IPS-20b (cell line): Measurements from ENCODE around the gene NCKAP5.

Experiments
- H3K27ac ChIP-seq: one replicate; pipeline ENCODE4 v1.5.1; 2013; ENCODE audit warnings: low read length
- H3K27me3 ChIP-seq: 2 replicates; pipeline ENCODE4 v1.6.1; 2013; ENCODE audit warnings: mild to moderate bottlenecking, low read length, inconsistent platforms; ENCODE audit not compliant: insufficient read depth
- H3K36me3 ChIP-seq: 2 replicates; pipeline ENCODE4 v1.6.1; 2013; ENCODE audit warnings: low read depth, mild to moderate bottlenecking, inconsistent platforms, low read length, moderate library complexity; ENCODE audit not compliant: insufficient read depth
- H3K4me1 ChIP-seq: 2 replicates; pipeline ENCODE4 v1.6.1; 2013; ENCODE audit warnings: mild to moderate bottlenecking, control low read depth, inconsistent platforms, low read length, moderate library complexity; ENCODE audit not compliant: insufficient read depth
- H3K4me3 ChIP-seq: 2 replicates; pipeline ENCODE4 v1.5.1; 2013; ENCODE audit warnings: mild to moderate bottlenecking, low read length, inconsistent platforms
- H3K9ac ChIP-seq: 2 replicates; pipeline ENCODE4 v1.6.1; 2013; ENCODE audit warnings: low read depth, mild to moderate bottlenecking, inconsistent platforms, low read length, moderate library complexity
- H3K9me3 ChIP-seq: 2 replicates; pipeline ENCODE4 v1.6.1; 2013; ENCODE audit warnings: mild to moderate bottlenecking, low read depth, low read length, inconsistent platforms; ENCODE audit not compliant: insufficient read depth

NCKAP5 gene

GRCh38 chr2:133192028-133192427, 376.2 kb downstream of the NCKAP5 start:
- Histone ChIP-seq H3K9me3 (no peaks in the 10 kb centered on the region), H3K4me1 (no peaks in the 10 kb centered on the region), H3K4me3 (no peak overlapping the region), H3K9ac (no peak overlapping the region), H3K27ac (no peak overlapping the region), H3K27me3 (no peaks in the 10 kb centered on the region), H3K36me3 (no peaks in the 10 kb centered on the region)

GRCh38 chr2:133177196-133177595, 391.1 kb downstream of the NCKAP5 start:
- H3K27me3 ChIP-seq = no peaks in the 10 kb centered on the region
- H3K9me3 ChIP-seq = no peaks in the 10 kb centered on the region
- no peak overlapping the region for H3K9ac ChIP-seq
- no peak overlapping the region for H3K4me3 ChIP-seq
- H3K36me3 ChIP-seq = no peaks in the 10 kb centered on the region
- no peaks in the 10 kb centered on the region for H3K4me1 ChIP-seq
- H3K27ac ChIP-seq = no peak overlapping the region

GRCh38 chr2:133175926-133176325, 392.3 kb downstream of the NCKAP5 start:
- Histone ChIP-seq H3K27me3 (no peaks in the 10 kb centered on the region), H3K4me3 (no peak overlapping the region), H3K36me3 (no peaks in the 10 kb centered on the region), H3K4me1 (no peaks in the 10 kb centered on the region), H3K9me3 (no peaks in the 10 kb centered on the region), H3K27ac (no peak overlapping the region), H3K9ac (no peak overlapping the region)

DNA sequence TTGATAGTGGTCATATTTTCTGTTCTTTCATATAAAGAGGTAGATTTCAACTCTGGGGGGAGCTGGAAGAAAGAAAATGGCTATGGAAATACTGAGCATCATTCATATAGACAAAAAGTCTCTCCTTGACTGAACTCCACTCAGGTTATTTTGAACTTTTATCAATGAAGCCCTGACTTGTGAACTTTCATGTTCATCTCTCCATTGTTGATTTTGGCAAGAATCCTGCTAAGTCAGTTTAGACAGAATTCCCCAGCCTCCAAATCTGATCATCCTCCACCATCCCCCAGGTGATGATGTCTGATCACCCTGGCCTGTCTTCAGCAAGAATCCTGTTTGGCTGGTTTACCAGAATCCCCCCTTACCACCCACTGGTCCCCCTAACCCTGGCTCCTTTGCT, 395.0 kb downstream of the NCKAP5 start:
- Histone ChIP-seq H3K9ac (no peak overlapping the region), H3K27ac (no peak overlapping the region), H3K36me3 (no peaks in the 10 kb centered on the region), H3K9me3 (no peaks in the 10 kb centered on the region), H3K4me3 (no peak overlapping the region), H3K4me1 (no peaks in the 10 kb centered on the region), H3K27me3 (no peaks in the 10 kb centered on the region)

DNA sequence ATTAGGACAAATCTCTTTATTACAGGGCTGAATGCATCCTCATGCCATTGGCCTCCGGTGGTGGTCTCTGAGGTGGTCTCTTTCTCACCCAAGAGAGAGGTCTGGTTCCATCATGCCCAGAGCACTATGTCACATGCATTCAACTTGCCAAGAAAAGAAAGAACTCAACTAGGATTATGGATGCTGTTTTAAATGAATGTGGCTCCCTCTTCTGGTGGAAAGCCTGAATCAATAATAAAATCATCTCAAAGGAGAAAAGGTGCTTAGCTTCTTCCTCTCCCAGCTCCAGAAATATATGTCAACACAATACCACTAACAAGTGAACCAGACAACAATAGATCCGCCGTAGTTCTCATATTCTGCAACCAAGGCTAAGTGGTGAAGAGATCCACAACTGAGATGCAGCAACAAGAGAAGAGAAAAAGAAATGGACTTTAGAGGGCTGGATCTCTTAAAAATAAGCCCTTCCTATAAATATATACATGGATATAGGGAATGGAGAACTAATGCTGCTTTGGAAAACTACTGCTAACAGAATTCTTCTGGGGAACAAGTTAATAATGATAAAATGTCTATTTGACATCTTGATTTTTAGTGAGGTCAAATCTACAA, 396.8 kb downstream of the NCKAP5 start:
- no peaks in the 10 kb centered on the region for H3K27me3 ChIP-seq
- no peaks in the 10 kb centered on the region for H3K9me3 ChIP-seq
- H3K9ac ChIP-seq = no peak overlapping the region
- H3K4me3 ChIP-seq = no peak overlapping the region
- H3K4me1 ChIP-seq = no peaks in the 10 kb centered on the region
- H3K36me3 ChIP-seq = no peaks in the 10 kb centered on the region
- no peak overlapping the region for H3K27ac ChIP-seq

- Histone ChIP-seq H3K9me3 (no peaks in the 10 kb centered on the region), H3K4me1 (no peaks in the 10 kb centered on the region), H3K9ac (no peak overlapping the region), H3K4me3 (no peak overlapping the region), H3K27ac (no peak overlapping the region), H3K27me3 (no peaks in the 10 kb centered on the region), H3K36me3 (no peaks in the 10 kb centered on the region)
These were observed 398.9 kb downstream of the NCKAP5 start for GRCh38 chr2:133169274-133169912.

- no peak overlapping the region for H3K9ac ChIP-seq
- H3K4me3 ChIP-seq = no peak overlapping the region
- H3K4me1 ChIP-seq = no peaks in the 10 kb centered on the region
- H3K27ac ChIP-seq = no peak overlapping the region
- no peaks in the 10 kb centered on the region for H3K36me3 ChIP-seq
- H3K27me3 ChIP-seq = no peaks in the 10 kb centered on the region
- no peaks in the 10 kb centered on the region for H3K9me3 ChIP-seq
These were observed 400.3 kb downstream of the NCKAP5 start for GRCh38 chr2:133167990-133168389.

GRCh38 chr2:133167223-133167622, 401.0 kb downstream of the NCKAP5 start:
- H3K27ac ChIP-seq = no peak overlapping the region
- no peaks in the 10 kb centered on the region for H3K36me3 ChIP-seq
- H3K27me3 ChIP-seq = no peaks in the 10 kb centered on the region
- no peak overlapping the region for H3K9ac ChIP-seq
- H3K9me3 ChIP-seq = no peaks in the 10 kb centered on the region
- no peaks in the 10 kb centered on the region for H3K4me1 ChIP-seq
- H3K4me3 ChIP-seq = no peak overlapping the region

DNA sequence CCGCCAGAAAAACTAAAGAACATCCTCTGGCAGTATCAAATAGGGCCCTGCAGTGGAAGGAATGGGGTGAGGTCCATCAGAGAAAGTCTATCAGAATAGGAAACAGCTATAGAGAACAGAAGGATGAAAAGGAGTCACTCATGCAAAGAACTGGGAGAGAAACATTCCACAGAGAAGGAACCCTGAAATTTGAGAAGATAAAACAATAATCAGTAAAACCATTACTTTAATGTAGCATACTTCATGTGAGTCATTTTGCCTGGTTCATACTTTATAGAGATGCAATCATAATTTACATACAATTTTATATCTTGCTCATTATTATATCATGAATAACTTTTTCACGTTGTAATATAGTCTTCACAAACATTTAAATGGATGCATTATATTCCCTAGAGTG, 402.2 kb downstream of the NCKAP5 start:
- no peak overlapping the region for H3K27ac ChIP-seq
- no peak overlapping the region for H3K9ac ChIP-seq
- peaks cover 5% of the 10 kb centered on the region; the same call in 1 of the 2 replicates for H3K9me3 ChIP-seq
- H3K4me1 ChIP-seq = no peaks in the 10 kb centered on the region
- no peaks in the 10 kb centered on the region for H3K27me3 ChIP-seq
- H3K36me3 ChIP-seq = no peaks in the 10 kb centered on the region
- no peak overlapping the region for H3K4me3 ChIP-seq

DNA sequence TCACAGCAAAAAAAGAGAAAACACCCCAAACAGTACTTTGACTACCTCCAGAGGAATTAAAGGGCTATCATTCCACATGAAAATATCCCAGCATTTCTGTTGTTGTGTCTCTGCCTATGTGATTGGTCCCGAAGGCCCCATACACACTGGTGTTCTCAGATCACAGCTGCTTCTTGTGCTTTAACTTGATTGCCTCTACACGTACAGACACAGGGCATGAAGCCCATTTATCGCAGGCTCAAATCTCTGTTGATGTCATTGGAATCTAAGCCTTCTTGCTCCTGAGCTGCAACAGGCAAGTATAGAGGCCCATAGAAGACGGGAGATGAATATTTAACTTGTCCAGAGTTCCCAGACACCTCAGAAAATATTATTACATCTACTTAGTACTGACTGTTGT, 405.2 kb downstream of the NCKAP5 start:
- Histone ChIP-seq H3K4me3 (no peak overlapping the region), H3K36me3 (no peaks in the 10 kb centered on the region), H3K9me3 (peaks cover 5% of the 10 kb centered on the region; the same call in 1 of the 2 replicates), H3K9ac (no peak overlapping the region), H3K27ac (no peak overlapping the region), H3K27me3 (no peaks in the 10 kb centered on the region), H3K4me1 (no peaks in the 10 kb centered on the region)

GRCh38 chr2:133158442-133158841, 409.8 kb downstream of the NCKAP5 start:
- H3K36me3 ChIP-seq = no peaks in the 10 kb centered on the region
- no peaks in the 10 kb centered on the region for H3K4me1 ChIP-seq
- peaks cover 15% of the 10 kb centered on the region; the same call in 1 of the 2 replicates for H3K9me3 ChIP-seq
- no peak overlapping the region for H3K4me3 ChIP-seq
- no peak overlapping the region for H3K27ac ChIP-seq
- H3K9ac ChIP-seq = no peak overlapping the region
- no peaks in the 10 kb centered on the region for H3K27me3 ChIP-seq

- no peak overlapping the region for H3K27ac ChIP-seq
- no peaks in the 10 kb centered on the region for H3K27me3 ChIP-seq
- no peak overlapping the region for H3K4me3 ChIP-seq
- no peaks in the 10 kb centered on the region for H3K36me3 ChIP-seq
- H3K4me1 ChIP-seq = no peaks in the 10 kb centered on the region
- H3K9ac ChIP-seq = no peak overlapping the region
- peaks cover 15% of the 10 kb centered on the region; the same call in 1 of the 2 replicates for H3K9me3 ChIP-seq
These were observed 410.2 kb downstream of the NCKAP5 start for GRCh38 chr2:133158024-133158423.
